GM19455 (cell line): ENCODE measurements around the gene BEST1.
"Not testable (repeated sequence)": the region's sequence is repeated elsewhere in the genome, so short reads cannot be mapped to it uniquely, and the experiment has no call there.

Experiments
- ATAC-seq: cut with Tn5 transposase; IDR thresholded peaks from one replicate; pipeline ENCODE4 v1.9.1; 2021; ENCODE audit not compliant: unreplicated experiment

Gene BEST1

GRCh38 chr11:61947486-61948210 is 2.5 kb upstream of the BEST1 start:
- ATAC-seq, result no peak

GRCh38 chr11:61948505-61948904 is 1.6 kb upstream of the BEST1 start:
- ATAC-seq, result no peak

GRCh38 chr11:61949169-61950034 is 749 bp upstream of the BEST1 start:
- no peak for ATAC-seq

- no peak for ATAC-seq
Observed at GRCh38 chr11:61951484-61952135, 1.5 kb downstream of the BEST1 start.

- no peak for ATAC-seq
Observed at GRCh38 chr11:61952882-61953281, 2.7 kb downstream of the BEST1 start.

- not testable (repeated sequence) for ATAC-seq
Observed at GRCh38 chr11:61953632-61954031, 3.5 kb downstream of the BEST1 start.

GRCh38 chr11:61954106-61954850 is 4.1 kb downstream of the BEST1 start:
- no peak for ATAC-seq

- no peak for ATAC-seq
Observed at GRCh38 chr11:61954851-61955421, 4.8 kb downstream of the BEST1 start.

GRCh38 chr11:61955422-61956135 is 5.4 kb downstream of the BEST1 start:
- ATAC-seq, result no peak

GRCh38 chr11:61956191-61957020 is 6.3 kb downstream of the BEST1 start:
- no peak for ATAC-seq

- no peak for ATAC-seq
Observed at GRCh38 chr11:61957021-61957770, 7.0 kb downstream of the BEST1 start.

- ATAC-seq, result no peak
Observed at GRCh38 chr11:61958590-61958989, 8.4 kb downstream of the BEST1 start.

- ATAC-seq, result no peak
Observed at GRCh38 chr11:61959114-61959513, 9.0 kb downstream of the BEST1 start.

- ATAC-seq, result no peak
Observed at GRCh38 chr11:61959678-61960077, 9.5 kb downstream of the BEST1 start.

GRCh38 chr11:61960532-61960931 is 10.4 kb downstream of the BEST1 start:
- no peak for ATAC-seq

GRCh38 chr11:61961570-61962212 is 11.5 kb downstream of the BEST1 start:
- no peak for ATAC-seq

GRCh38 chr11:61962213-61963015 is 12.3 kb downstream of the BEST1 start:
- no peak for ATAC-seq
